ENCODE data around the gene ZFP91.
"Not testable (repeated sequence)": the region's sequence is repeated elsewhere in the genome, so short reads cannot be mapped to it uniquely, and the experiment has no call there.

ZFP91 gene

DNA sequence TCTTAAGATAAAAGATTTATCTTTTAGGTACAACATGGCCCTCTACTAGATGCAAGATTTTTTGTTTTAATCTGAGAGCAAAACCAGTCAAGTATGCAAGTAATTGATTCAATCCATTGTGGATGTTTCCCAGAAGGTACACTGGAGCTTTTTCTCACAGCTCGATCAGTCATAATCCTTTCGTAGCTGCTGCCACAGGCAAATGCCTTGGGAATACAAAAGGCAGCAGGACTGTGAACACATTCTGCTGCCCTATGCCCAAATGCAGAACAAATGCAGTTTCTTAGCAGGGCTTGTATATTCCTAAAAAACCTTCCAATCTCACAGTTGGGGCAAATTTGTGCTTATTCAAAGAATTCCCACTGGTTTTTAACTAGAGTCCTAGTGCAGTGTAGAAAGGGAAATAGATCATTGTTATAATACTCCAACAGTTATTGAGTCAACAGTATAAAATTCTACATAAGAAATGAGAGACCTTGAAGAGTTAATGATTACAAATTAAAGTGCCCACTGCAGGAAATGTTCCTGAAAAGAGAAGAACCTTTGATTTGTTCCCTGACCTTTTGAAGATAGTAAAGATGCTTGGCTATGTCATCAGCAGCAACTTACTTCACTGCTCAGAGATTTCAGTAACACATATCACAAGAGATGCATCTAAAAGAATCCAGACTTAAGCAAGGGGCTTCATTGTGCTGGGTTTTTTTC, 17.3 kb upstream of the ZFP91 start:
- DNase-seq (ENCODE audit: low spot score) = no peak
- in situ Hi-C loops (cut with MboI; ENCODE audit: low sequenced_read_pairs, unreplicated experiment) = no loop called here

DNA sequence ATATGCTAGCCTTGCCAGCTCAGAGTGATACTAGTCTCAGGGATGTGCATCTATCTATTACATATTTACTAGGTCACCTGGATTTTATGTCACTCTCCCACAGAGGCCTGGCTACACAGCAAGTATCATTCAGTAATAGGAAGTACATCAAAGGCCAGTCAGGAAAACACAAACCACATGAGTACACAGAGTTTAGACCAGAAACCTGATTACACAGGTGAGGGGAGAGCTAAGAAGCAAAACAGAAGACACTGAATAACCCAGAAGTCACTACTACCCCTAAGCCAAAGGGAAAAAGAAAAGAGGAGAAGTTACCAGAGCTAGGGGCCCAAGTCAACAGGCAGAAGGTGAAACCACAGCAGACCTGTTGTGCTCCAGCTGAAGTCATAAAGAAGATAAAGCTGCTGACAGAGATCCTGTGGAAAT, 16.5 kb upstream of the ZFP91 start:
- TF ChIP-seq, protein P1, sequence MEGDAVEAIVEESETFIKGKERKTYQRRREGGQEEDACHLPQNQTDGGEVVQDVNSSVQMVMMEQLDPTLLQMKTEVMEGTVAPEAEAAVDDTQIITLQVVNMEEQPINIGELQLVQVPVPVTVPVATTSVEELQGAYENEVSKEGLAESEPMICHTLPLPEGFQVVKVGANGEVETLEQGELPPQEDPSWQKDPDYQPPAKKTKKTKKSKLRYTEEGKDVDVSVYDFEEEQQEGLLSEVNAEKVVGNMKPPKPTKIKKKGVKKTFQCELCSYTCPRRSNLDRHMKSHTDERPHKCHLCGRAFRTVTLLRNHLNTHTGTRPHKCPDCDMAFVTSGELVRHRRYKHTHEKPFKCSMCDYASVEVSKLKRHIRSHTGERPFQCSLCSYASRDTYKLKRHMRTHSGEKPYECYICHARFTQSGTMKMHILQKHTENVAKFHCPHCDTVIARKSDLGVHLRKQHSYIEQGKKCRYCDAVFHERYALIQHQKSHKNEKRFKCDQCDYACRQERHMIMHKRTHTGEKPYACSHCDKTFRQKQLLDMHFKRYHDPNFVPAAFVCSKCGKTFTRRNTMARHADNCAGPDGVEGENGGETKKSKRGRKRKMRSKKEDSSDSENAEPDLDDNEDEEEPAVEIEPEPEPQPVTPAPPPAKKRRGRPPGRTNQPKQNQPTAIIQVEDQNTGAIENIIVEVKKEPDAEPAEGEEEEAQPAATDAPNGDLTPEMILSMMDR (IDR thresholded peaks at IDR 0.05; ENCODE audit: borderline replicate concordance, control extremely low read depth, extremely low read depth, insufficient read depth, missing control alignments) = no peak
- in situ Hi-C loops (cut with MboI; ENCODE audit: low sequenced_read_pairs, unreplicated experiment) = no loop called here
- DNase-seq (ENCODE audit: low spot score) = peak; percentile 17

More for the DNA sequence above, 17.3 kb upstream of the ZFP91 start:
- TF ChIP-seq, protein P1 (IDR thresholded peaks at IDR 0.05; ENCODE audit: borderline replicate concordance, control extremely low read depth, extremely low read depth, insufficient read depth, missing control alignments) = no peak

DNA sequence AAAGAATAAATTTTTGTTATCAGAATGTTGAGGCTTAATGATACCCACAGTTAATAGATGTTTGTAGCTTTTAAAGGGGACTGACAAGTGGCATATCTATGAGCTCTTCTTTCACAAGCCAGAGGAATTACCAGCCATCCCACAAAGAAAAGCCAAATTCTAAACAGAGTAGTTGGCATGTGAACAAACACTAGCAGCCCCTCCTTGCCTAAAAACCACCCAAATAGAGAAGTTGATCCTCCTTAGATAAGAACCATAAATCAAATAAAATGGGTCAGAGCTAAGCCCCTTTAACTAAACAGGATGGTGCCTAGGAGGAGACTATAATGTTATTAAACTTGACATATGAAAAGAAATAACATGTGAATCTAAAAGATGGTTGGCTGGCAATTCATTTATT, 14.6 kb upstream of the ZFP91 start:
- no peak for DNase-seq (ENCODE audit: low spot score)
- TF ChIP-seq, protein P1 (IDR thresholded peaks at IDR 0.05; ENCODE audit: borderline replicate concordance, control extremely low read depth, extremely low read depth, insufficient read depth, missing control alignments) = no peak
- in situ Hi-C loops (cut with MboI; ENCODE audit: low sequenced_read_pairs, unreplicated experiment) = no loop called here

DNA sequence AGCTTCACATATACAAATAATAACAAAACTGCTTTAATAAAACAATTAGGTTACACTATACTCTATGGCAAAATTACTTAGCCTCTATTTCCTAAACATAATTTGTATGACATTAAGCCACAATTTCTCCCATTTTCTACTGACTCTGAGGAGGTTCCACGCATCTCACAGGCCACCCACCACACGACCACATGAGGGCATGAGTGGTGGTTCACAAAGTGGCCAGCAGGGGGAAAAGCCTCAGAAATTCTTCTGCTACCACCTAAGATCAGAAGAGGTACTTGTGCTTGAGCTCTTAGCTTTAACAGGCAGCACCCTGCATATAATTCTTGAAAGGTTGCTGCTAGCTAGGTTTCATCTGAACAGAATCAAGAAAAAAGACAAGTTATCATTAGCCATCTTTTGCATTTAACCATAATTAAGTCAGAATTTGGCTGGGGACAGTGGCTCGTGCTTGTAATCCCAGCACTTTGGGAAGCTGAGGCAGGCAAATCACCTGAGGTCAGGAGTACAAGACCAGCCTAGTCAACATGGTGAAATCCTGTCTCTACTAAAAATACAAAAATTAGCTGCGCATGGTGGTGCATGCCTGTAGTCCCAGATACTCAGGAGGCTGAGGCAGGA, 10.9 kb upstream of the ZFP91 start:
- TF ChIP-seq, protein P1 (IDR thresholded peaks at IDR 0.05; ENCODE audit: borderline replicate concordance, control extremely low read depth, extremely low read depth, insufficient read depth, missing control alignments) = peak; percentile 81
- in situ Hi-C loops (cut with MboI; ENCODE audit: low sequenced_read_pairs, unreplicated experiment) = no loop called here
- DNase-seq (ENCODE audit: low spot score) = peak; percentile 34

GRCh38 chr11:58572906-58573305, 6.0 kb upstream of the ZFP91 start:
- in situ Hi-C loops (cut with MboI; ENCODE audit: low sequenced_read_pairs, unreplicated experiment); DNase-seq (ENCODE audit: low spot score): not testable (repeated sequence)

DNA sequence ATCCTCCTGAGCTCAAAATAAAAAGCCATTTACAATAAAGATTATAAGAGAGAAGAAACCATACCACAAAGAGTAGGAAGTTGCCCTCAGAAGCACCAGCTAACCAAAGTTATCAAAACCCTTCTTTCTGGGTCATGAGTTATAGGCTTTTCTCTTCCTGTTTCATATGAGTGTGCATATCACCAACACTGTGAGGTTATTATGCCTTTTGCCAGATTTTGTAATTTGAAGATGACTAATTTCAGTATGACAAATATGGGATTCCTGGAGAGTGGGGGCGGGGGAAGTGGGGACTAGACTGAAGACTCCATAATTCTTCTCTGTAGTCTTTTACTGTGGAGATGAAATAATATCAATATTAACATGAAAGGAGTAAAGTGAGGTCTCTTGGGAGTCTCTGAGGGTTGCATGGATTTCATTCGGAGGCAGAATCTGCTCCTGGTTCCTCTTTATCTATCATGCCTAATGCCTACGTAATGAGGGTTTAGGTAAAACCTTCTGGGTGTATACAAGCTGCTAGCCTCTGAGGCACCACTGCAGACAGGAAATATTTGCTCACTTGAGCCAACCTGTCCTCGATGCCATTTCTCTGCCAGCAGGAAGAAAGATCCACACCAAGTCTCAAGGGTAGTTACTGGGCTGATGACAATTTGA, 5.3 kb upstream of the ZFP91 start:
- peak; percentile 24 for DNase-seq (ENCODE audit: low spot score)
- TF ChIP-seq, protein P1 (IDR thresholded peaks at IDR 0.05; ENCODE audit: borderline replicate concordance, control extremely low read depth, extremely low read depth, insufficient read depth, missing control alignments) = no peak
- in situ Hi-C loops (cut with MboI; ENCODE audit: low sequenced_read_pairs, unreplicated experiment) = no loop called here

DNA sequence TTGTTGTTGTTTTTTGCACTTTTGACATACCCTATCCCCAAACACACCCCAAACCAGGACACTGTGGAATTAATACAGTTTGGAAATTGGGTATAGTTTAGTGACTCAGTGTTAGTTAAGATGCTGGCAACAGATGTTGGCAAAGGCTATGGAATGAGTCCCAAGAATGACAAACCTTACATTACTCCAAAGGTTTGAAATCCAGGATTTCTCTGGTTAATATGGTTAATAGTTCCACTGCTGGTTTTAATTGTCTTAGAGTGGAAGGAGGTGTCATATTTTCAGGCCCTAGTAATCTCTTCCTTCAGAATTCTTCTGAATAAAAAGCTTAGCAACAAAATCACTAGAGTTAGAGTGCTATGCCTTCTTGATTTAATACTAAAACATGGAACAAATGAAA, 4.0 kb upstream of the ZFP91 start:
- TF ChIP-seq, protein P1 (IDR thresholded peaks at IDR 0.05; ENCODE audit: borderline replicate concordance, control extremely low read depth, extremely low read depth, insufficient read depth, missing control alignments) = no peak
- in situ Hi-C loops (cut with MboI; ENCODE audit: low sequenced_read_pairs, unreplicated experiment) = no loop called here
- no peak for DNase-seq (ENCODE audit: low spot score)

Data from GM13976 (cell line).